ENCODE measurements around the gene ZNF474.
"Not testable (repeated sequence)": the region's sequence is repeated elsewhere in the genome, so short reads cannot be mapped to it uniquely, and the experiment has no call there.

Gene ZNF474

GRCh38 chr5:122129306-122129705 is at the start of gene ZNF474:
TSS of gene ZNF474 (plus strand) at chr5:122129546. CDS start at chr5:122151991, 22,445 bp downstream.
- no peak for DNase-seq (ENCODE audit: low read depth in 2 of 2)

DNA sequence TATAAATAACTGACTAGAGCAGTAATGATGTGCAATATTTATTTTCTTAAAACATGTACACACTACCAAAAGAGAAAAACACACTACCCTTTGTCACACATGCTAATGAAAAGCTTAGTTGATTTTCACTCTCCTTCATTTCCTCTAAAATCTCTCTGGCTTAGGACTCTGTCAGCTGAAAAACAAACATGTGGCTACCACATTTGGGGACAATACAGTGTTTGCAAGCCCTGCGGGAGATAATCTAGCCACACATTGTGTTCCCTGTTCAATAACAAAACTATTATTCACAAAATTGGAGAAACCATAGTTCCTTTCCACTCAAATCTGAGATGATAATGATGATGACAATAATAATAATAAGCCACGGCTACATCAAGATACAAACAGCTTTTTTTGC is 47.8 kb upstream of the ZNF474 start:
- DNase-seq (ENCODE audit: low read depth in 2 of 2), result no peak

DNA sequence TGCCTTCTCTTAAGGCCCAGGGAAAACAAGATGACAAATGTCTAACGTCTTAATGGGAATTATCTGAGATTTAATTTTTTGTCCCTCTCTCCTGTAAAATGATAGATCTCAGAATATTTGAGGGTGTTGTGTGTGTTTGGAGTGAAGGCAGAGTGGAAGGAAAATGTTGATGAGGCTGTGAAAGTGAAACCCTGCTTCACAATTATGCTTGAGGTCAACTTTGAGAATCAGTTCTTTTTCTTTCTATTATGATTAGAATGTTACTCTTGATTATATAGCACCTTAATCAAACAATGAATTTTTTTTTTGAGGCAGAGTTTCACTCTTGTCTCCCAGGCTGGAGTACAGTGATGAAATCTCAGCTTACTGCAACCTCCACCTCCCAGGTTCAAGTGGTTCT is 45.8 kb upstream of the ZNF474 start:
- DNase-seq (ENCODE audit: low read depth in 2 of 2), result no peak

GRCh38 chr5:122085041-122085440 is 44.3 kb upstream of the ZNF474 start:
- no peak for DNase-seq (ENCODE audit: low read depth in 2 of 2)

- DNase-seq (ENCODE audit: low read depth in 2 of 2), result no peak
These were observed 40.0 kb upstream of the ZNF474 start for GRCh38 chr5:122089096-122090013.

DNA sequence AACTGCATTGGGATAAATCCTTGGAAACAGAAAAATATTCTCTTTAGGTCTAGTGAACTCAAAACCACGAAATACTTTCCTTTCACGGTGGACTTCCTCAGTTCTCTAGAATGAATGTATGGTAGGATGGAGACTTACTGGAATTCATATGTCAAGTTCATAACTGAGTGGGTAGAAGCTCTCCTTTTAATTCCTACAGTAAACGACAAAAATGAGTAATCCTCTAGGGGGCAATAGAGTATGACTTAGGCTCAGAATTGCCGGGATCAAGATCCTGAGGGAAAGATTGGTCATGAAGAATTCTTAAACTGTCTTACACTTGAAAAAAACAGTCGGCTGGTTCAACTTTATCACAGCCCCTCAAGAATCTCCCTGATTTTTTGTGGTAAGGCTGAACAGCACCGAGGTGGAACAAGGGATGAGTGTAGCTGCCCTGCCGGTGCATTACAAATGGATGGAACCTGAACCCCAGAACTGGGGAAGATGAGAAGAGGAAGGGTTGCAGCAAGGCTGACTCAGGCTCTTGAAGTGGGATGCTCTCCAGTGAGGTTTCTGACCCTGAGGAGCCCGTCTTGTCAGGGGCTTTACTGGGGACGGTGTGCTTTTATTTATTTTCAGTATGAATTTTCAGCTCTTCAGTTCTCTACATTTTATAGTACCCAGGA is 37.3 kb upstream of the ZNF474 start:
- DNase-seq (ENCODE audit: low read depth in 2 of 2), result no peak

DNA sequence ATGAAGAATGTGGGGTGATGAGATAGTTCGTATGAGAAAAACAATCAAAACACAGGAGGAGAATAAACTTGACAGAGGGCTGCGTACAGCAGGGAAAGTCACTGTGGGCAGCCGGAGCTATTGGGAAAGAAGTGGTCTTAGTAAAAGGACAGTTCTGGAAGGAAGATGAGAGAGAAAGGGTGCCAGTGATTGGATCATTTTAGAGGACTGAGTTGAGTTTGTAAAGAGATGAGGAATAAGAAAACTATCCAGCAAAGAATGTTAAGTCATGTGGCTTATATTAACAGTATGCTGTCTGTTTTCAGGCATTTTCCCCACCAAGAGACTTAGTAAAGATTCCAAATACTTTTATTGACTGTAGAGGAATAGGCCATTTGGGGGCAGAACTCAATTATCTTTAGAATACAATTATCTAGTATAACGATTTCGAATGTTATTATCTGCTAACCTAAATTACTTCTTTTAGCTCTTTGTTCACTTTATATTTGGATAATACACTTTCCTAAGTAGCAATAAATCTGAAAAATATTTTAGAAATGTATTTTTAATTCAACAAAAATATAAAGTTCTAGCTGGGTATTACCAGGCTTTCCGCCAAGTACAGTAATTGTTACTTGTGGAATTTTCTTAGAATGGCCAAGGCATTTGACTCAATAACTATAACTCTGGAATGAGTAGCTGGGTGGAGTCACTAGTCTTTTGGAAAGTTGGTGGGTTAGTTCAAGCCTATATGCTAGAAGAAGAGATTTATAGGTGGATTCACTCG is 35.7 kb upstream of the ZNF474 start:
- no peak for DNase-seq (ENCODE audit: low read depth in 2 of 2)

- DNase-seq (ENCODE audit: low read depth in 2 of 2), result not testable (repeated sequence)
These were observed 35.1 kb upstream of the ZNF474 start for GRCh38 chr5:122094251-122094650.

DNA sequence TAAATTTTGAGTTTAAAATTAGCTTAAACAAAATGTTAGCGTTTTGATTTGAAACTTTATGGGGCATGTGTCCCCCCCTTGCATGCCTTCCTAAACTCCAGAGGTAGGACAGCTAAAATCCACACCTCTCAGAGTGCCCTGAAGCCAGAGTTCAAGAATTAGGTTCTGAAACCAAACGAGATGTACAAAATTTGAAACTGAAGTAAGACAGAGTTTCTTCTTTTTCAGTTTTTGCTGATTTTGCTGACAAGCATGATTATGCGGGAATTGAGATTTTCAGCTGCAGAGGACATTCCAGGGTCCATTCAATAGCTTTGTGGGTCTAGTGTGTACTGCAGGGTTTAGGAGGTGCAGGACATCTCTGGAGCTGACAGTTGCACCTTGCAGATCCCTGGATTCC is 34.2 kb upstream of the ZNF474 start:
- no peak for DNase-seq (ENCODE audit: low read depth in 2 of 2)

DNA sequence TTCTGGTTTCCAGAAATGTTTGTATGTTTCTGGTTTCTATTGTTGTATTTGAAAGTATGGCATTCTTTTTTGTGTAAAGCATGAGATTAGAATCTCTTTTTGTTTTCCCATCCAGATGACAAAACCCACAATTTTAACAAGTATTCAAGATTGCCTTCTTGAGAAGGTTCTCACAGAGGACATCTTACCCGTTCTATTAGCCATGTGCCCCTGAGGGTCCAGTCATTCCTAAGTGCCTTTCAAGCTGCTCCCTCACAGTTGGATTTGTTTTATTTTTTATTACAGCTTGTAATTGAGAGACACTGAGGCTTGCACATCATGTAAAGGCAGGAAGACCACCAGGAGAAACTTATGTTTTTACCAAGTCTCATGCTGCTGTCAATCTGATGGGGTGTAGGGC is 32.0 kb upstream of the ZNF474 start:
- DNase-seq (ENCODE audit: low read depth in 2 of 2), result no peak

DNA sequence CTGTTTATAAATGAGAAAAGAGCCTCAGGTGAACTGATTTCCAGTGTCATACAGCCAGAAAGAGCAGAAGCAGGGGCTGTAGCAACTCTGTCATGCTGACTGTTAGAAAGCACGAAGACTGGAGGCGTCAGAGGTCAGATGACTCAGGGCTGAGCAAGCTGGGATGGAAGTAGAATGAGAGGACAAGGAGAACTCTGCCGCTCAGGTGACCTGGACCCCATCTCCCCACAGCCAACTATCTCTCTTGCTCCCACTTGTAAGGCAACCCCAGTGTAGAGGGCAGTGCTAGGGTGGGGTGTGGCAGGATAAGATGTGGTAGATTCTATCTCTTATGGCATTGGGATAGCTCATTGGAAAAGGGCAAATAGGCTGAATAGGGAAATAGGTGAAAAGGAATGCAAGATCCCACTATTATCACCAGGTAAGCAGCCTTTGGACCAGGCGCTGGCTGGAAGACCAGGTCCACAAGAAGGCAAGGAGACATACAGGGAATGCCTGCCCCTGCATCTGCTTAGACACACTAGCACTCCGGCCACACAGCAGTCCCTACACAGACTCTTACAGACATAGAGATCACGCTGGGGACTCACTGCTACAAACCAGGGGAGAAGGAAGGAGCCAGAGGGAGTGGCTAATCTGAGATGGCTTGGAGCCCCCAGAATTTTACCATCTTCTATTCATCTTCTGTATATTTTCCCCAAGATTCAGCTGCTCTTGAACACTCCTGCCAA is 30.1 kb upstream of the ZNF474 start:
- no peak for DNase-seq (ENCODE audit: low read depth in 2 of 2)

DNA sequence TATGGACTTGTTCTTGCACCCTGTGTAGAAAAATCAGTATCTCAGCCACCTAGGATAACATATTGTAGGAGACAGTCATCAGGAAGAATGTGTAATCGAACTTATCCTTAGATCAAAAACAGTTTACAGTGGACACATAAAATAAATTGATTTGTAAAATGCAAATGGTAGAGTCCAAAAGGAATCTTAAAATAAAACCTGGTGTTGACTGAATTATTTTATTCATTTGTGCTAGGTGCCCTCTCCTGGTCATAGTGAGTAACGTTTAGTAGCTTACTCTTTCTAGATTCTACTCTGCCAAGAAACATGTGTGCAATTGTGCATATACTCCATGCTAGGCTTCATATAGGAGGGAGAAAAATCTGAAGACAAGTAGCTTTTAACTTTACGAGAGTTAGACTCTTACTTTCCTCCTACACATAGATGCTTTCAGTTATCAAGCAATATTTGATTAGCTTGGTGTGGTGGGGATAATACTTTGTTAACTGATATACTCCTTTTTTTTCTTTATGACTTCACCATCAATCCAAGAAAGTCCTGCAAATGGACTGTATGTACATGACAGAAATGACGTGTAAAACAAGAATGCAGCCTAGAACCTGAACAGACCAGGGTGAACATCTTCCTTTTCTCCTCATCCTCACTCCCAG is 27.6 kb upstream of the ZNF474 start:
- DNase-seq (ENCODE audit: low read depth in 2 of 2), result no peak

GRCh38 chr5:122102825-122103224 is 26.5 kb upstream of the ZNF474 start:
- no peak for DNase-seq (ENCODE audit: low read depth in 2 of 2)

GRCh38 chr5:122105909-122106308 is 23.4 kb upstream of the ZNF474 start:
- no peak for DNase-seq (ENCODE audit: low read depth in 2 of 2)

DNA sequence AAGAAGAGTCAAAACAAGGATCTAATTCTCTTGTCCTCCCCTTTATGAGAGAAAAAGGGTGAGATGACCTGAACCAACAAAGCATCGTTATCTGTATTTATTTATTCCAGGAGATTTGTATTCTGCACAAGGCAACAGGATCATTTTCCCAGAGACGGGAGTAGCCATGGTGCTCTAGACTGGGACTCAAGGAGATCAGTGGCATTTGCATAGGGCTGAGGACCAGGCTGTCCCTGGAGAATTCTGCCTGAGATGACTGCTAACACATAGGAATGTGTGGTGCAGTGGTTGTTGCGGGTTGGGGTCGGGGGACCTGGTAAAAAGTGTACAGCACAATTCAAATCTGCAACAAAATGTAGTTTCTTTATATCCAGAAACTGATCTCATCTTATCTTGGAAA is 22.3 kb upstream of the ZNF474 start:
- DNase-seq (ENCODE audit: low read depth in 2 of 2), result no peak

- no peak for DNase-seq (ENCODE audit: low read depth in 2 of 2)
These were observed 18.4 kb upstream of the ZNF474 start for GRCh38 chr5:122110987-122111386.

GRCh38 chr5:122111460-122111859 is 17.9 kb upstream of the ZNF474 start:
- DNase-seq (ENCODE audit: low read depth in 2 of 2), result no peak

DNA sequence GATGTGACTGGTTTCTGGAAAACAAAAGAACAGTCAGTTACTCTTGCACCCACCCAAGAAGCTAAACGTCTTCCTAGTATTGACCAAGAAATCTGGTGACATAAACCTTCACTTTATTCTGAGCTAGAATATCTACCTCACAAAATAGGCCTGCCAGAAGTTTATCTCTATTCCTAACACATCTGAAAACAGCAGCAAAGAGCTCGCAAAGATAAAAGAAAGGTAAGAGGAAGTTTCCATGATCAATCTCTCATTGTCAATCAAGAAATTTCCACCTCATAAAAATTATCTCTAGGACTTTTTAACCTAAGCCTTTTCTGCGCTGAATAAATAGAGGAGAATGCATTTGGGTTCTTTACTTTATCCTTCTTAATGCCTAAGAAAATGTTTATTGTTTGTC is 17.3 kb upstream of the ZNF474 start:
- no peak for DNase-seq (ENCODE audit: low read depth in 2 of 2)

DNA sequence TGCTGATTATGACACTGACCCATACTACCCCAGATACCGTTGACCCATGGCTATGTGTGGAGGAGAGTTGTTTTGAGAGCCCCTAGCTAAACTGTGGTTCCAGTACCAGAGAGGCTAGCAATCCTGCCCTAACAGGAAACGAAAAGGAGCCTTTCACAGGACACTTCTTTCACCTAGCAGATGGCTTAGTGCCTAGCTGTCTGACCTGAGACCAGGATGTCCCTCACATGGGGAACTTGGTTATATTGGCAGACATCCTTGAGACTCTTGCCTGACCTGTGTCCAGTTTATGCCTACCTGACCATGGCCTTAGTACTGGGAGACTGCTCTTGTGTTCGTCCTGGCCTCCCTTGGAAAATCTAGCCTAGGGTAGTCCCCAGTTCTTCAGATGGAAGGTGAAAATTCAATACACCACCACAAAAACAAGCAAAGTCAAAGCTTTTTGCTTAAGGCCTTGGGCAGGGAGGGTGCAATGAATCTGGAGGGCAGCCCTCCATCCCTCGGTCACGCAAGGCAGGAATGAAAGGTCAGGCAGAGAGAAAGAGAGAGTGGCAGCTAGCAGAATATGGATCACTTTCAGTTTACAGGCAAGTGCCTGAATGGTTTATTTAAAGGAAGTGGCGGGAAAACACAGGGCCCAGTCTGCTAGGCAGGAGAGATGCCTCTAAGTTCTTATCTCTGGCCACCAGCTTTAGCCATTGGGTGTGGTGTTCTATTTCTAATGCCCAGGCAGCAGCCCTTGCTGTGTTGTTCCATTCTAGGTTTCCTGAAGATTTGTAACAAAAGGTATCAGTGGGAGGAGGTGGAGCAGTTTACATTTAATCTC is 16.4 kb upstream of the ZNF474 start:
- DNase-seq (ENCODE audit: low read depth in 2 of 2), result no peak

- no peak for DNase-seq (ENCODE audit: low read depth in 2 of 2)
These were observed 14.8 kb upstream of the ZNF474 start for GRCh38 chr5:122114501-122114900.
